ENCODE measurements around the gene USP33. TPM values are rescaled to one million over a fixed set of nuclear protein-coding genes. Genes with fewer than 3 reads are reported as not detected.

USP33 gene
- total and polyA plus RNA-seq, 2 of the 13 experiments (the other 11 are each of a cell fraction or from before 2014, with no cell fraction given): 32.0 to 49.1 TPM

DNA sequence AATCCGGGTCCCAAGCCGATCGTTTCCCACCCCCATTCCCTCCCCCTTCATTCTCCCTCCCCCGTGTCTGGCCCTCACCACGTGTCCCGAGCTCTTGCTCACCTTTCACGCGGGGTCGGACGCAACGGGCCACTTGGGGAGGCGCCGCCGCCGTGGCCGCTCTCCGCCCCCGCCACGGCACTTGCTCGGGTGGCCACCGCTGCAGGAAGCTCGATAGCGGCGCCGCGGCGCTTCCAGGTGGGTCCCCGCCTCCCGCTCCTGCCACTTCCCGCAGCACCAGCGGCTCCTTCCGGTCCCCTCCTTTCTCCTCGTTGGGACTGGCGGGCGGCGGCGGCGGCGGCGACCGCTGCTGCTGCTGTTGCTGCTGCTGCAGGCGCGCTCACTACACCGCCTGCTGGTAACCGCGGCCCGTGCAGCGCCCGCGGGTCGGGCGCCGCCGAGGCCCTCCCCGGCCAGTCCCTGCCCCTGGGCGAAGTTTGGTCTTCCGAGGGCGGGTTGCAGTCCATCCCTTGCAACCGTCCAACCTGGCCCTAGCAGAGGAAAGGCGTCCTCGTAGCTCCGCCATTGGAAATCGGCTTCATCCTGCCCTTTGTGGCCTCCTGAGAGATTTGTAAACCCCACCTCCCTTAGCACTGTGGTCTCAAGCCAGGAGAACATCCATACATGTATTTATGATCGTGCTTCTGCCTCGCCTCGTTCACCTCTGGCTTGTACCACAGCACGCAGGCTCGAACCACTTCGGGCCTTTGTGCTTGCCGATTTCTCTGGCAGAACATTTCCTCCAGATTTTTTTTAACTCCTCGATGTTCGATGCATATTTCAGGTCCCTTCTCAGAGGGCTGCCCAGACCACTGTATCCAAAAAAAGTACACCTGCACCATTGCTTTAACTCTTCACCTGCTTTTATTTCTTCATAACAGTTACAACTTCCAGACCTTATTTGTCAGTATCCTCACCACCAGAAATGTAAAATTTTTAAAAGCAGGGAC is 76.2 kb downstream of the USP33 start (continued):
- TF ChIP-seq, protein P1, sequence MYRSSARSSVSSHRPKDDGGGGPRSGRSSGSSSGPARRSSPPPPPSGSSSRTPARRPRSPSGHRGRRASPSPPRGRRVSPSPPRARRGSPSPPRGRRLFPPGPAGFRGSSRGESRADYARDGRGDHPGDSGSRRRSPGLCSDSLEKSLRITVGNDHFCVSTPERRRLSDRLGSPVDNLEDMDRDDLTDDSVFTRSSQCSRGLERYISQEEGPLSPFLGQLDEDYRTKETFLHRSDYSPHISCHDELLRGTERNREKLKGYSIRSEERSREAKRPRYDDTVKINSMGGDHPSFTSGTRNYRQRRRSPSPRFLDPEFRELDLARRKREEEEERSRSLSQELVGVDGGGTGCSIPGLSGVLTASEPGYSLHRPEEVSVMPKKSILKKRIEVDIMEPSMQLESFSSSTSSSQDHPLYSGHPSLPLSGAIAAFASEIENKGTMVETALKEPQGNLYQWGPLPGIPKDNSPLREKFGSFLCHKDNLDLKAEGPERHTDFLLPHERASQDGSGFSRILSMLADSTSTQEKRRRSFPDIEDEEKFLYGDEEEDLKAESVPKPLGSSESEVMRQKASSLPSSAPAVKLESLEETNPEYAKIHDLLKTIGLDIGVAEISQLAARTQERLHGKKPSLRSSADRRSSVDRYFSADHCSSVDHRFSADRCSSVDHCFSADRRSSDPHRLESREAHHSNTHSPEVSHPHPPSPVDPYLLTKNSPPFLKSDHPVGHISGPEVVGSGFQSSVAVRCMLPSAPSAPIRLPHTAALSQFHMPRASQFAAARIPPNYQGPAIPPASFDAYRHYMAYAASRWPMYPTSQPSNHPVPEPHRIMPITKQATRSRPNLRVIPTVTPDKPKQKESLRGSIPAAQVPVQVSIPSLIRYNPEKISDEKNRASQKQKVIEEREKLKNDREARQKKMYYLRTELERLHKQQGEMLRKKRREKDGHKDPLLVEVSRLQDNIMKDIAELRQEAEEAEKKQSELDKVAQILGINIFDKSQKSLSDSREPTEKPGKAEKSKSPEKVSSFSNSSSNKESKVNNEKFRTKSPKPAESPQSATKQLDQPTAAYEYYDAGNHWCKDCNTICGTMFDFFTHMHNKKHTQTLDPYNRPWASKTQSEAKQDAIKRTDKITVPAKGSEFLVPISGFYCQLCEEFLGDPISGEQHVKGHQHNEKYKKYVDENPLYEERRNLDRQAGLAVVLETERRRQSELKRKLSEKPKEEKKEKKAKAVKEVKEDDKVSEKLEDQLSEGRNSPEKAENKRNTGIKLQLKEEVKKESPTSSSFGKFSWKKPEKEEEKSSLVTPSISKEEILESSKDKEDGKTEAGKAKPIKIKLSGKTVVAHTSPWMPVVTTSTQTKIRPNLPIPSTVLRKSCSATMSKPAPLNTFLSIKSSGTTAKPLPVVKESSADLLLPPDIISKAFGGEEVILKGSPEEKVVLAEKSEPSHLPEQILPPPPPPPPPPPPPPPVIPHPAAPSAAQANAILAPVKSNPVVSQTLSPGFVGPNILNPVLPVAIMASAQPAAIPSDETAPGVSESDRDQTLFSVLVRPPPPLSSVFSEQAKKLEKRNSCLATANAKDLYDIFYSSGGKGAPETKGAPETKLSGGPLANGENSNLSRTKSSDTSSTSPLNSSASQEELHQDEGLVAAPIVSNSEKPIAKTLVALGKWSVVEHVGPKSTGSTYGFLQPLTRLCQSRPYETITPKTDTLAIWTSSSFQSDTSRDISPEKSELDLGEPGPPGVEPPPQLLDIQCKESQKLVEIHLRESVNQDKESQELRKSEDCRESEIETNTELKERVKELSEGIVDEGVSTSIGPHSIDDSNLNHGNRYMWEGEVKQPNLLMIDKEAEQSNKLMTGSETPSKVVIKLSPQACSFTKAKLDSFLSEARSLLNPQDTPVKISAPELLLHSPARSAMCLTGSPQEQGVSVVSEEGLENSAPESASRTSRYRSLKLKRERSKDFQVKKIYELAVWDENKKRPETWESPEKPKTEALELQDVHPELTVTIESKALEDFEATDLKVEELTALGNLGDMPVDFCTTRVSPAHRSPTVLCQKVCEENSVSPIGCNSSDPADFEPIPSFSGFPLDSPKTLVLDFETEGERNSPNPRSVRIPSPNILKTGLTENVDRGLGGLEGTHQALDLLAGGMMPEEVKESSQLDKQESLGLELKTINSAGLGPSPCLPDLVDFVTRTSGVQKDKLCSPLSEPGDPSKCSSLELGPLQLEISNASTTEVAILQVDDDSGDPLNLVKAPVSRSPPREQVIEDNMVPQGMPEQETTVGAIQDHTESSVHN (CRISPR knock-in tag; IDR thresholded peaks at IDR 0.05): no peak
- no peak for TF ChIP-seq KLF12 (CRISPR knock-in tag; IDR thresholded peaks at IDR 0.05; ENCODE audit: borderline replicate concordance)
- TF ChIP-seq, protein P2, sequence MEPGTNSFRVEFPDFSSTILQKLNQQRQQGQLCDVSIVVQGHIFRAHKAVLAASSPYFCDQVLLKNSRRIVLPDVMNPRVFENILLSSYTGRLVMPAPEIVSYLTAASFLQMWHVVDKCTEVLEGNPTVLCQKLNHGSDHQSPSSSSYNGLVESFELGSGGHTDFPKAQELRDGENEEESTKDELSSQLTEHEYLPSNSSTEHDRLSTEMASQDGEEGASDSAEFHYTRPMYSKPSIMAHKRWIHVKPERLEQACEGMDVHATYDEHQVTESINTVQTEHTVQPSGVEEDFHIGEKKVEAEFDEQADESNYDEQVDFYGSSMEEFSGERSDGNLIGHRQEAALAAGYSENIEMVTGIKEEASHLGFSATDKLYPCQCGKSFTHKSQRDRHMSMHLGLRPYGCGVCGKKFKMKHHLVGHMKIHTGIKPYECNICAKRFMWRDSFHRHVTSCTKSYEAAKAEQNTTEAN (CRISPR knock-in tag; conservative IDR thresholded peaks at IDR 0.05): 0 out of 2 replicates have a peak, but pooled peaks have one; percentile 16
- TF ChIP-seq ZNF335 (CRISPR knock-in tag; IDR thresholded peaks at IDR 0.05): no peak
- peak; percentile 24 for TF ChIP-seq ZEB1 (IDR thresholded peaks at IDR 0.05; ENCODE audit: insufficient replicate concordance, low read depth)
- TF ChIP-seq ZMYM2 (CRISPR knock-in tag; IDR thresholded peaks at IDR 0.05): peak; percentile 47; the same call in 1 of the 2 replicates
- TF ChIP-seq ZNF839 (CRISPR knock-in tag; IDR thresholded peaks at IDR 0.05; ENCODE audit: borderline replicate concordance): peak; percentile 76; the same call in 1 of the 2 replicates
- TF ChIP-seq, protein P3, sequence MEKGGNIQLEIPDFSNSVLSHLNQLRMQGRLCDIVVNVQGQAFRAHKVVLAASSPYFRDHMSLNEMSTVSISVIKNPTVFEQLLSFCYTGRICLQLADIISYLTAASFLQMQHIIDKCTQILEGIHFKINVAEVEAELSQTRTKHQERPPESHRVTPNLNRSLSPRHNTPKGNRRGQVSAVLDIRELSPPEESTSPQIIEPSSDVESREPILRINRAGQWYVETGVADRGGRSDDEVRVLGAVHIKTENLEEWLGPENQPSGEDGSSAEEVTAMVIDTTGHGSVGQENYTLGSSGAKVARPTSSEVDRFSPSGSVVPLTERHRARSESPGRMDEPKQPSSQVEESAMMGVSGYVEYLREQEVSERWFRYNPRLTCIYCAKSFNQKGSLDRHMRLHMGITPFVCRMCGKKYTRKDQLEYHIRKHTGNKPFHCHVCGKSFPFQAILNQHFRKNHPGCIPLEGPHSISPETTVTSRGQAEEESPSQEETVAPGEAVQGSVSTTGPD (CRISPR knock-in tag; IDR thresholded peaks at IDR 0.05): no peak
- TF ChIP-seq RCOR2 (CRISPR knock-in tag; IDR thresholded peaks at IDR 0.05): no peak
- TF ChIP-seq, protein P4, sequence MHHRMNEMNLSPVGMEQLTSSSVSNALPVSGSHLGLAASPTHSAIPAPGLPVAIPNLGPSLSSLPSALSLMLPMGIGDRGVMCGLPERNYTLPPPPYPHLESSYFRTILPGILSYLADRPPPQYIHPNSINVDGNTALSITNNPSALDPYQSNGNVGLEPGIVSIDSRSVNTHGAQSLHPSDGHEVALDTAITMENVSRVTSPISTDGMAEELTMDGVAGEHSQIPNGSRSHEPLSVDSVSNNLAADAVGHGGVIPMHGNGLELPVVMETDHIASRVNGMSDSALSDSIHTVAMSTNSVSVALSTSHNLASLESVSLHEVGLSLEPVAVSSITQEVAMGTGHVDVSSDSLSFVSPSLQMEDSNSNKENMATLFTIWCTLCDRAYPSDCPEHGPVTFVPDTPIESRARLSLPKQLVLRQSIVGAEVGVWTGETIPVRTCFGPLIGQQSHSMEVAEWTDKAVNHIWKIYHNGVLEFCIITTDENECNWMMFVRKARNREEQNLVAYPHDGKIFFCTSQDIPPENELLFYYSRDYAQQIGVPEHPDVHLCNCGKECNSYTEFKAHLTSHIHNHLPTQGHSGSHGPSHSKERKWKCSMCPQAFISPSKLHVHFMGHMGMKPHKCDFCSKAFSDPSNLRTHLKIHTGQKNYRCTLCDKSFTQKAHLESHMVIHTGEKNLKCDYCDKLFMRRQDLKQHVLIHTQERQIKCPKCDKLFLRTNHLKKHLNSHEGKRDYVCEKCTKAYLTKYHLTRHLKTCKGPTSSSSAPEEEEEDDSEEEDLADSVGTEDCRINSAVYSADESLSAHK (CRISPR knock-in tag; IDR thresholded peaks at IDR 0.05; ENCODE audit: borderline replicate concordance): no peak
- TF ChIP-seq, protein P5, sequence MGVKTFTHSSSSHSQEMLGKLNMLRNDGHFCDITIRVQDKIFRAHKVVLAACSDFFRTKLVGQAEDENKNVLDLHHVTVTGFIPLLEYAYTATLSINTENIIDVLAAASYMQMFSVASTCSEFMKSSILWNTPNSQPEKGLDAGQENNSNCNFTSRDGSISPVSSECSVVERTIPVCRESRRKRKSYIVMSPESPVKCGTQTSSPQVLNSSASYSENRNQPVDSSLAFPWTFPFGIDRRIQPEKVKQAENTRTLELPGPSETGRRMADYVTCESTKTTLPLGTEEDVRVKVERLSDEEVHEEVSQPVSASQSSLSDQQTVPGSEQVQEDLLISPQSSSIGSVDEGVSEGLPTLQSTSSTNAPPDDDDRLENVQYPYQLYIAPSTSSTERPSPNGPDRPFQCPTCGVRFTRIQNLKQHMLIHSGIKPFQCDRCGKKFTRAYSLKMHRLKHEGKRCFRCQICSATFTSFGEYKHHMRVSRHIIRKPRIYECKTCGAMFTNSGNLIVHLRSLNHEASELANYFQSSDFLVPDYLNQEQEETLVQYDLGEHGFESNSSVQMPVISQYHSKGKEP (CRISPR knock-in tag; IDR thresholded peaks at IDR 0.05): no peak
- TF ChIP-seq MXD4 (CRISPR knock-in tag; IDR thresholded peaks at IDR 0.05): no peak
